ENCODE measurements around the gene TOM1L2.

Gene TOM1L2

GRCh38 chr17:17871913-17872312 lies 100.3 kb downstream of the TOM1L2 start:
- no peak for DNase-seq

- no peak for DNase-seq
These were observed 102.0 kb downstream of the TOM1L2 start for GRCh38 chr17:17870247-17870646.

- no peak for DNase-seq
These were observed 103.3 kb downstream of the TOM1L2 start for GRCh38 chr17:17868641-17869522.

GRCh38 chr17:17866897-17867296 lies 105.3 kb downstream of the TOM1L2 start:
- no peak for DNase-seq

GRCh38 chr17:17866425-17866824 lies 105.8 kb downstream of the TOM1L2 start:
- no peak for DNase-seq

GRCh38 chr17:17865035-17865434 lies 107.2 kb downstream of the TOM1L2 start:
- DNase-seq = no peak

GRCh38 chr17:17860766-17861107 lies 111.5 kb downstream of the TOM1L2 start:
- no peak for DNase-seq

- peak; percentile 20 to 43 (median 34) for DNase-seq
These were observed 112.1 kb downstream of the TOM1L2 start for GRCh38 chr17:17859909-17860765.

GRCh38 chr17:17857496-17857895 lies 114.7 kb downstream of the TOM1L2 start:
- no peak for DNase-seq

GRCh38 chr17:17856386-17856785 lies 115.8 kb downstream of the TOM1L2 start:
- no peak for DNase-seq

GRCh38 chr17:17855976-17856375 lies 116.2 kb downstream of the TOM1L2 start:
- no peak for DNase-seq

GRCh38 chr17:17853811-17854447 lies 118.3 kb downstream of the TOM1L2 start:
- no peak for DNase-seq

- no peak for DNase-seq
These were observed 119.3 kb downstream of the TOM1L2 start for GRCh38 chr17:17852930-17853329.

- no peak for DNase-seq
These were observed 120.8 kb downstream of the TOM1L2 start for GRCh38 chr17:17851103-17852002.

- DNase-seq = peak in 3 of 4 experiments; percentile 19 to 43 (median 34)
These were observed 122.3 kb downstream of the TOM1L2 start for GRCh38 chr17:17849845-17850373.

- peak; percentile 35 to 69 (median 52) for DNase-seq
These were observed 122.9 kb downstream of the TOM1L2 start for GRCh38 chr17:17849147-17849820.

GRCh38 chr17:17848311-17849082 lies 123.7 kb downstream of the TOM1L2 start:
- no peak for DNase-seq

GRCh38 chr17:17847726-17848125 lies 124.5 kb downstream of the TOM1L2 start:
- no peak for DNase-seq

- DNase-seq = no peak
These were observed 125.0 kb downstream of the TOM1L2 start for GRCh38 chr17:17847118-17847689.

GRCh38 chr17:17846645-17847044 lies 125.6 kb downstream of the TOM1L2 start:
- DNase-seq = no peak

Measured in activated CD4-positive, CD25-positive, alpha-beta regulatory T cell (primary cell).